Upper lobe of left lung (tissue), 6 donors: ENCODE measurements around the gene INHBC. TPM values are rescaled to one million over a fixed set of nuclear protein-coding genes. Genes with fewer than 3 reads are reported as not detected.

Experiments
- ATAC-seq, 2 donors: fragments of 200-7000 bp; cut with Tn5 transposase; one replicate each; pipeline ENCODE4 v1.9.1; 2022; ENCODE audit warnings: mild to moderate bottlenecking in 2 of 2, moderate library complexity in 2 of 2; ENCODE audit not compliant: low FRiP score in 2 of 2
- DNase-seq, 2 donors: peaks; one replicate each; pipeline ENCODE4 v3.0.0-alpha.2; 2019 to 2020
- H3K27ac ChIP-seq, 4 donors: fragments of 200-600 bp; sonication (generic); one replicate each; pipeline ENCODE4 v1.5.1; 2016 to 2019
- H3K27me3 ChIP-seq, 4 donors: fragments of 200-600 bp; sonication (generic); one replicate each; pipeline ENCODE4 v1.5.1; 2017 to 2019
- H3K36me3 ChIP-seq, 4 donors: fragments of 200-600 bp; sonication (generic); one replicate each; pipeline ENCODE4 v1.5.1; 2016 to 2019
- H3K4me1 ChIP-seq, 4 donors: fragments of 200-600 bp; sonication (generic); one replicate each; pipeline ENCODE4 v1.5.1; 2018 to 2019
- H3K4me3 ChIP-seq, 4 donors: fragments of 200-600 bp; sonication (generic); one replicate each; pipeline ENCODE4 v1.5.1; 2017 to 2019; ENCODE audit warnings: mild to moderate bottlenecking in 2 of 4, moderate library complexity in 1 of 4
- H3K9me3 ChIP-seq, 4 donors: fragments of 200-600 bp; sonication (generic); one replicate each; pipeline ENCODE4 v1.5.1; 2018 to 2019
- CTCF ChIP-seq, 6 experiments: fragments of 450-650 bp in 4 of 6; fragments of 200-600 bp in 2 of 6; sonication (generic) in 2 of 6; IDR thresholded peaks; one replicate each; pipeline ENCODE4 v1.5.1; 2016 to 2019; ENCODE audit warnings: antibody characterized with exemption in 6 of 6
- EP300 ChIP-seq, 4 donors: sonication (generic); formaldehyde crosslinking; IDR thresholded peaks; one replicate each; pipeline ENCODE4 v1.5.1; 2017; ENCODE audit warnings: antibody characterized with exemption in 4 of 4, control low read depth in 2 of 4
- POLR2A ChIP-seq, 4 donors: fragments of 450-650 bp; IDR thresholded peaks; one replicate each; pipeline ENCODE4 v1.5.1; 2016 to 2017; ENCODE audit warnings: antibody characterized with exemption in 4 of 4, mild to moderate bottlenecking in 2 of 4
- POLR2AphosphoS5 ChIP-seq, 2 donors: sonication (generic); formaldehyde crosslinking; IDR thresholded peaks; one replicate each; pipeline ENCODE4 v1.5.1; 2017; ENCODE audit warnings: antibody characterized with exemption in 2 of 2
- WGBS, 2 donors: methylation state at CpG; one replicate each; pipeline ENCODE4 v1.1.5; 2017 to 2018; 5-methylcytosine and 5-hydroxymethylcytosine counted together
- total RNA-seq, 6 donors: library from RNA; depleted of rRNA in 4 of 6; stranded (reverse); fragments of >200 nt in 4 of 6; gene quantifications; one replicate each; pipeline versions ENCODE4 v1.1.0 to v1.2.1, GENCODE V29; 2016 to 2021
- donor health status: DM: no; HTN: no; CAD: no; lungs with moderate emphysema.
- donor health status: DM: no; HTN: yes; CAD: no; lungs with severe emphysema.

Gene INHBC, protein sequence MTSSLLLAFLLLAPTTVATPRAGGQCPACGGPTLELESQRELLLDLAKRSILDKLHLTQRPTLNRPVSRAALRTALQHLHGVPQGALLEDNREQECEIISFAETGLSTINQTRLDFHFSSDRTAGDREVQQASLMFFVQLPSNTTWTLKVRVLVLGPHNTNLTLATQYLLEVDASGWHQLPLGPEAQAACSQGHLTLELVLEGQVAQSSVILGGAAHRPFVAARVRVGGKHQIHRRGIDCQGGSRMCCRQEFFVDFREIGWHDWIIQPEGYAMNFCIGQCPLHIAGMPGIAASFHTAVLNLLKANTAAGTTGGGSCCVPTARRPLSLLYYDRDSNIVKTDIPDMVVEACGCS
- total RNA-seq: not detected

DNA sequence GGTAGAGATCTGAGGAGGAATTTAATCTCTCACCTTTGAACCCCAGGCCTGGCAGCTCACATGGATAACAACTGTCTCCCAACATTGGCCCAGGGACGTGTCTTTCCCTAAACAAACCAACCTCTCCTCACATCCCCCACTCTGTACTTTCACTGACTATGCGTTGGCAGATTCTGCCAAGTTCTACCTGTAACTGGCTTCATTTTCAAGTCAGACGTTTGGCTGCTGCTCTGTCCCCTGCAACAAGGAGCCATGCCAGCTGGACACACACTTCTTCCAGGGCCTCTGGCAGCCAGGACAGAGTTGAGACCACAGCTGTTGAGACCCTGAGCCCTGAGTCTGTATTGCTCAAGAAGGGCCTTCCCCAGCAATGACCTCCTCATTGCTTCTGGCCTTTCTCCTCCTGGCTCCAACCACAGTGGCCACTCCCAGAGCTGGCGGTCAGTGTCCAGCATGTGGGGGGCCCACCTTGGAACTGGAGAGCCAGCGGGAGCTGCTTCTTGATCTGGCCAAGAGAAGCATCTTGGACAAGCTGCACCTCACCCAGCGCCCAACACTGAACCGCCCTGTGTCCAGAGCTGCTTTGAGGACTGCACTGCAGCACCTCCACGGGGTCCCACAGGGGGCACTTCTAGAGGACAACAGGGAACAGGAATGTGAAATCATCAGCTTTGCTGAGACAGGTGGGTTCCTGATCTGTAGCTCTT is at the start of gene INHBC:
Gene INHBC, plus strand, starts transcription at position 268 of the 707 bp plus-strand sequence. Its CDS starts 103 bp downstream, at position 371.
- Histone ChIP-seq H3K4me3 (no peak within 1 kb of the TSS), H3K27me3 (no peaks in the 10 kb centered on the region), H3K36me3 (no peaks in the 10 kb centered on the region), H3K27ac (no peak within 1 kb of the TSS), H3K4me1 (peaks cover 0 to 7% (median 2%) of the 10 kb centered on the region in 4 donors), H3K9me3 (no peaks in the 10 kb centered on the region)
- no peak for ATAC-seq
- TF ChIP-seq POLR2A (IDR thresholded peaks at IDR 0.05): no peak
- no peak for TF ChIP-seq CTCF (IDR thresholded peaks at IDR 0.05)
- DNase-seq: no peak
- 74 to 75% methylated on average over 6 to 8 of the region's 8 CpGs for WGBS, 2 donors

- 100% methylated on average over 3 of the region's 3 CpGs for WGBS, 2 donors
- Histone ChIP-seq H3K27ac (no peak overlapping the region), H3K4me3 (no peak overlapping the region), H3K27me3 (no peaks in the 10 kb centered on the region), H3K4me1 (no peaks in the 10 kb centered on the region), H3K36me3 (peaks cover 0 to 10% (median 7%) of the 10 kb centered on the region in 4 donors), H3K9me3 (no peaks in the 10 kb centered on the region)
- TF ChIP-seq EP300 (IDR thresholded peaks at IDR 0.05) (no peak), CTCF (IDR thresholded peaks at IDR 0.05) (no peak), POLR2A (IDR thresholded peaks at IDR 0.05) (no peak), POLR2AphosphoS5 (IDR thresholded peaks at IDR 0.05) (no peak)
- DNase-seq: no peak
- no peak for ATAC-seq
These were observed 49.0 kb upstream of the INHBC start for GRCh38 chr12:57385586-57385985.

DNA sequence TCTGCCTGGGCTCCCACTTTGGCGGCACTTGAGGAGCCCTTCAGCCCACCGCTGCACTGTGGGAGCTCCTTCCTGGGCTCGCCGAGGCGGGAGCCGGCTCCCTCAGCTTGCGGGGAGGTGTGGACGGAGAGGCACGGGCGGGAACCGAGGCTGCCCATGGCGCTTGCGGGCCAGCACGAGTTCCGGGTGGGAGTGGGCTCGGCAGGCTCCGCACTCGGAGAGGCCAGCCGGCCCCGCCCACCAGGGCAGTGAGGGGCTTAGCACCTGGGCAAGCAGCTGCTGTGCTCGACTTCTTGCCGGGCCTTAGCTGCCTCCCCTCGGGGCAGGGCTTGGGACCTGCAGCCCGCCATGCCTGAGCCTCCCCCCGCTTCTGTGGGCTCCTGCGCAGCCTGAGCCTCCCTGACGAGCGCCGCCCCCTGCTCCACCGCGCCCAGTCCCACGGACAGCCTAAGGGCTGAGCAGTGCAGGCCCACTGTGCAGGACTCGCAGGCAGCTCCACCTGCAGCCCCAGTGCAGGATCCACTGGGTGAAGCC is 48.3 kb upstream of the INHBC start:
- ATAC-seq (no peak), DNase-seq (peak in 1 of 2 donors; percentile 75)
- Histone ChIP-seq H3K36me3 (peaks cover 0 to 10% (median 8%) of the 10 kb centered on the region in 4 donors), H3K27me3 (no peaks in the 10 kb centered on the region), H3K27ac (no peak overlapping the region), H3K4me1 (no peaks in the 10 kb centered on the region), H3K4me3 (no peak overlapping the region), H3K9me3 (no peaks in the 10 kb centered on the region)
- WGBS, 2 donors: 90 to 97% methylated on average over 2 to 23 of the region's 33 CpGs
- TF ChIP-seq CTCF (IDR thresholded peaks at IDR 0.05) (no peak), EP300 (IDR thresholded peaks at IDR 0.05) (no peak), POLR2A (IDR thresholded peaks at IDR 0.05) (no peak), POLR2AphosphoS5 (IDR thresholded peaks at IDR 0.05) (no peak)

GRCh38 chr12:57388425-57388824 is 46.2 kb upstream of the INHBC start:
- Histone ChIP-seq H3K9me3 (no peaks in the 10 kb centered on the region), H3K27ac (no peak overlapping the region), H3K36me3 (peaks cover 0 to 20% (median 8%) of the 10 kb centered on the region in 4 donors), H3K27me3 (no peaks in the 10 kb centered on the region), H3K4me1 (no peaks in the 10 kb centered on the region), H3K4me3 (no peak overlapping the region)
- no peak for TF ChIP-seq CTCF (IDR thresholded peaks at IDR 0.05)
- DNase-seq (no peak), ATAC-seq (no peak)
- WGBS, 2 donors: 97% methylated on average over 5 of the region's 5 CpGs
